GM12874 (cell line): ENCODE measurements around the gene ZNF823.

Source experiments
- TF ChIP-seq, protein P1 (sequence below): IDR thresholded peaks from 2 replicates; pipeline ENCODE4 v1.5.1; 2011; ENCODE audit warnings: low read depth, mild to moderate bottlenecking, control low read depth, low read length, moderate library complexity; ENCODE audit not compliant: insufficient read depth

Gene ZNF823

GRCh38 chr19:11769995-11770394, 31.2 kb upstream of the ZNF823 start:
- TF ChIP-seq, protein P1, sequence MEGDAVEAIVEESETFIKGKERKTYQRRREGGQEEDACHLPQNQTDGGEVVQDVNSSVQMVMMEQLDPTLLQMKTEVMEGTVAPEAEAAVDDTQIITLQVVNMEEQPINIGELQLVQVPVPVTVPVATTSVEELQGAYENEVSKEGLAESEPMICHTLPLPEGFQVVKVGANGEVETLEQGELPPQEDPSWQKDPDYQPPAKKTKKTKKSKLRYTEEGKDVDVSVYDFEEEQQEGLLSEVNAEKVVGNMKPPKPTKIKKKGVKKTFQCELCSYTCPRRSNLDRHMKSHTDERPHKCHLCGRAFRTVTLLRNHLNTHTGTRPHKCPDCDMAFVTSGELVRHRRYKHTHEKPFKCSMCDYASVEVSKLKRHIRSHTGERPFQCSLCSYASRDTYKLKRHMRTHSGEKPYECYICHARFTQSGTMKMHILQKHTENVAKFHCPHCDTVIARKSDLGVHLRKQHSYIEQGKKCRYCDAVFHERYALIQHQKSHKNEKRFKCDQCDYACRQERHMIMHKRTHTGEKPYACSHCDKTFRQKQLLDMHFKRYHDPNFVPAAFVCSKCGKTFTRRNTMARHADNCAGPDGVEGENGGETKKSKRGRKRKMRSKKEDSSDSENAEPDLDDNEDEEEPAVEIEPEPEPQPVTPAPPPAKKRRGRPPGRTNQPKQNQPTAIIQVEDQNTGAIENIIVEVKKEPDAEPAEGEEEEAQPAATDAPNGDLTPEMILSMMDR = no peak

- TF ChIP-seq, protein P1 = no peak
Measured at GRCh38 chr19:11767633-11768133, 28.9 kb upstream of the ZNF823 start.

GRCh38 chr19:11766597-11767591, 28.1 kb upstream of the ZNF823 start, which contains the start of gene ZNF441:
TSS of gene ZNF441 (plus strand) at chr19:11767000. CDS start at chr19:11767194, 194 bp downstream.
- TF ChIP-seq, protein P1 = no peak

DNA sequence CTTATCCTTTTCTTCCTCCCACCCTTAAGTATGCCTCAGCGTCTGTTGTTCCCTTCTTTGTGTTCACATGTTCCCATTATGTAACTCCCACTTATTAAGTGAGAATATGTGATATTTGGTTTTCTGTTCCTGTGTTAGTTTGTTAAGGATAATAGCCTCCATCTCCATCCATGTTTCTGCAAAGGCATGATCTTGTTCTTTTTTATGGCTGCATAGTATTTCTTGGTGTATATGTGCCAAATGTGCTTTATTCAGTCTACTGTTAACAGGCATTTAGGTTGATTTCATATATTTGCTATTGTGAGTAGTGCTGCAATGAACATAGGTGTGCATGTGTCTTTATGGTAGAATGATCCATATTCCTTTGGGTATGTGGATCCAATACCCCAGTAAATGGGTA, 24.9 kb upstream of the ZNF823 start:
- TF ChIP-seq, protein P1 = no peak

DNA sequence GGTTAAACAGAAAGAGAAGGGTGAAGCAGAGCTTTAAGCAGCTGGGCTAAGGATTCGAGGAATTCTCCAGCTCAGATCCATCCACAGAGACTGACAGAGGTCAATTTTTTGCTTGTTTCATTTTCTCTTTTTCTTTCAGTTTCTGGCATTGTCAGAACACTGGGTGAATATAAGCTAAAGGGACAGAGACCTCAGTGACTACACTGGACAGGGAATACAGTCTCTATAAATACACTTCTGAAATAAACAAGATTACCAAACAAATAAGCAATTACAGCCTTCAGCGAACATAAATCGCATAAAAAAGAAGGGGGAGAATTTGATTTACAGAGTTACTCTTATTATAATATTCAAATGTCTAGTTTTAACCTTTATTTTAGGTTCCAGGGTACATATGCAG, 24.4 kb upstream of the ZNF823 start:
- TF ChIP-seq, protein P1 = no peak

GRCh38 chr19:11759805-11760204, 21.1 kb upstream of the ZNF823 start:
- TF ChIP-seq, protein P1 = no peak

GRCh38 chr19:11756965-11757364, 18.2 kb upstream of the ZNF823 start:
- TF ChIP-seq, protein P1 = no peak
